Thymus (tissue), 11 donors: Measurements from ENCODE around the gene WWC2. TPM values are rescaled to one million over a fixed set of nuclear protein-coding genes. Genes with fewer than 3 reads are reported as not detected.

Experiments
- DNase-seq, 9 donors: peaks; one replicate each; pipeline ENCODE4 v3.0.0-alpha.2; 2013; ENCODE audit warnings: low spot score in 9 of 9, low read depth in 6 of 9, missing footprints in 1 of 9
- H3K27ac ChIP-seq, 2 donors: one replicate each; pipeline ENCODE4 v1.5.1; 2013; ENCODE audit warnings: control low read depth in 1 of 2, low read depth in 1 of 2, low read length in 1 of 2, mild to moderate bottlenecking in 1 of 2, moderate library complexity in 1 of 2
- H3K27me3 ChIP-seq, 2 donors: one replicate each; pipeline ENCODE4 v1.5.1; 2013; ENCODE audit warnings: low read length in 1 of 2; ENCODE audit not compliant: control insufficient read depth in 2 of 2, insufficient read depth in 1 of 2
- H3K36me3 ChIP-seq, 2 donors: one replicate each; pipeline ENCODE4 v1.5.1; 2013; ENCODE audit warnings: low read length in 1 of 2, mild to moderate bottlenecking in 1 of 2, moderate library complexity in 1 of 2; ENCODE audit not compliant: control insufficient read depth in 2 of 2, insufficient read depth in 2 of 2
- H3K4me1 ChIP-seq, 2 donors: one replicate each; pipeline ENCODE4 v1.5.1; 2013; ENCODE audit warnings: low read length in 2 of 2; ENCODE audit not compliant: control insufficient read depth in 2 of 2, insufficient read depth in 2 of 2
- H3K4me3 ChIP-seq, 2 donors: one replicate each; pipeline ENCODE4 v1.5.1; 2013; ENCODE audit warnings: low read length in 2 of 2, control low read depth in 1 of 2, mild to moderate bottlenecking in 1 of 2
- H3K9me3 ChIP-seq, 2 donors: one replicate each; pipeline ENCODE4 v1.5.1; 2013; ENCODE audit warnings: low read length in 1 of 2, mild to moderate bottlenecking in 1 of 2; ENCODE audit not compliant: control insufficient read depth in 2 of 2, insufficient read depth in 1 of 2
- WGBS: extraction: QIAGEN DNeasy Blood & Tissue Kit; methylation state at CpG from one replicate; pipeline ENCODE4 v1.1.7; 2013; 5-methylcytosine and 5-hydroxymethylcytosine counted together
- polyA plus RNA-seq: library from polyadenylated mRNA; stranded (reverse); fragments of 200-250 nt; gene quantifications from one replicate; pipeline ENCODE4 v1.2.3, GENCODE V29; 2013
- total RNA-seq: library from RNA; stranded (reverse); fragments of 120-200 nt; gene quantifications from one replicate; pipeline ENCODE4 v1.2.4, GENCODE V29; 2013
- donor health status: healthy.

WWC2 gene
- total and polyA plus RNA-seq, 2 donors, result 1.5 to 2.5 TPM

DNA sequence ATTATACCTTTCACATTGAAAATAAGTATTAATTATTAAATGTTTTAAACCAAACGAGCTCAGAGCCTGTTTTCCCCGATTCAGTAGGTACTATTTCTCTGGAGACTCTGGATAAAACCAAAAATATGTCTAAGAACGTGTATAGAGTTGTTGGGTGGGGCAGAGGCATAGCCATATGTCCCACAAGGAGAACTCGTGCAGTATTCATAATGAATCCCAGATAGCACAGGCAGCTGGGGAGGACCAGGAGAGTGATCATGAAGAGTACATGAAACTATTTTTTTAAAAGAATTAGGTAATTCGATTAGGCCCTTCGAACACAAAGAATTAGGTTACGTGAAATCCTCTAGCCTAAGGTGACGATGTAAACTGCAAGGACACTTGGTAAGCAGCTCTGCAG, 145.0 kb downstream of the WWC2 start:
- no peaks in the 10 kb centered on the region for H3K36me3 ChIP-seq
- H3K4me3 ChIP-seq, result no peak overlapping the region
- no peak overlapping the region for H3K27ac ChIP-seq
- DNase-seq, result no peak
- H3K27me3 ChIP-seq, result no peaks in the 10 kb centered on the region
- H3K9me3 ChIP-seq, result no peaks in the 10 kb centered on the region
- no peaks in the 10 kb centered on the region for H3K4me1 ChIP-seq
- WGBS, result 95% methylated on average over 8 of the region's 8 CpGs

DNA sequence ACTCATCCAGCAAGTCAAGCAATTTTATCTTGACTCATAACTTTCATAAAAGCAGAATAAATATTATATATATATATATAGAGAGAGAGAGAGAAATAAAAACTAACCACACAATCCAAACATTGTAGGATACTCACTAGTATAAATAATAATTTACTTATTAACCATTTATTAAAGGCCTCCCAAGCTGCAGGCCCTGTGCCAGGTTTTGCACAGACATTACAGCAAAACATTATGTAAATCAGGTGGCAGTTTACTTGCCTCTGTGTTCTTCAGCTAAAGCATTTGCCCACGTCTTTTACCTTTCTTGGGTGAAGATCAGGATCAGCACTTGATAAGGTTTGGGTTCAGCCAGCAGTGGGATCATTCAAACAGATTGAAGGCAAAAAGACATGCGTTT, 145.4 kb downstream of the WWC2 start:
- Histone ChIP-seq H3K36me3 (no peaks in the 10 kb centered on the region), H3K4me3 (no peak overlapping the region)

DNA sequence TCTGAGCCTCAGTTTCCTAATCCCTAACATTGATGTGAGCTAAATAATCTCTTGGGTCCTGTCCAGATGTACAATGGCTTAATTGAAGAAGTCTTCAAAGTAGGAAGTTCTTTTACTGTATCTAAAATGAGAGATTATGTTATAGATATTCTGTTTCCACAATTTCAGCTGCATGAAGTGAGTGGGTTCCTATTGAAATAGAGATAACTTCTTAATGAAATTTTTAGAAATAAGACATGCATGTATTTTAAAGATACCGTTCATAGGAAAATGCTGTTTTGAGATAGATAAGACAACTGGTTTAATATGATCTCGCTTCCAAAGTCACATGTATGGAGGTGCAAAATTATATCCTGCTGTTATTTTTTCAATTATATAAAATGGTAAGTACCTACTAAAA, 149.1 kb downstream of the WWC2 start:
- Histone ChIP-seq H3K27ac (no peak overlapping the region), H3K27me3 (no peaks in the 10 kb centered on the region), H3K36me3 (no peaks in the 10 kb centered on the region), H3K9me3 (no peaks in the 10 kb centered on the region), H3K4me1 (no peaks in the 10 kb centered on the region), H3K4me3 (no peak overlapping the region)
- 100% methylated on average over 2 of the region's 2 CpGs for WGBS
- DNase-seq, result no peak

More for the DNA sequence above, 145.4 kb downstream of the WWC2 start:
- Histone ChIP-seq H3K4me1 (no peaks in the 10 kb centered on the region), H3K9me3 (no peaks in the 10 kb centered on the region), H3K27ac (no peak overlapping the region), H3K27me3 (no peaks in the 10 kb centered on the region)
- WGBS, result 93% methylated on average over 2 of the region's 2 CpGs
- no peak for DNase-seq

DNA sequence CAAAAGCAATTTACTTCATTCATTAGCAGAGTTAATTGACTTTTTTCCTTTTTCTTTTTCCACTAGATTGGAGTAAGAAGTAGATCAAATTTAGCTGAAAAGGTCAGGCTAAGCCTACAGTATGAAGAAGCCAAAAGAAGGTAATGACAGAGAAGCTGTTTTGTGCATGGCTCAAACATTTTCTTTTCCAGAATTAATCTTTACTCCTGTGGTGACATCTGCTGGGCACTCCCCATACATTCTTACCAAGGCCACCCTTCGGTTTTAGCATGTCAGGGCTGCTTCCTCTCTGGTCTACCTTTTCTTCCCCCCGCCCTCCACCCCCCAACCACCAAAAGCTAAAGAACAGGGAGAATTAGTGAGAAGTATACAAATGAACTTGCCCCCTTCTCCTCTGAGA, 150.8 kb downstream of the WWC2 start:
- 14% methylated on average over 2 of the region's 2 CpGs for WGBS
- peak in 3 of 9 donors; percentile 9 to 20 (median 14) for DNase-seq
- no peaks in the 10 kb centered on the region for H3K36me3 ChIP-seq

DNA sequence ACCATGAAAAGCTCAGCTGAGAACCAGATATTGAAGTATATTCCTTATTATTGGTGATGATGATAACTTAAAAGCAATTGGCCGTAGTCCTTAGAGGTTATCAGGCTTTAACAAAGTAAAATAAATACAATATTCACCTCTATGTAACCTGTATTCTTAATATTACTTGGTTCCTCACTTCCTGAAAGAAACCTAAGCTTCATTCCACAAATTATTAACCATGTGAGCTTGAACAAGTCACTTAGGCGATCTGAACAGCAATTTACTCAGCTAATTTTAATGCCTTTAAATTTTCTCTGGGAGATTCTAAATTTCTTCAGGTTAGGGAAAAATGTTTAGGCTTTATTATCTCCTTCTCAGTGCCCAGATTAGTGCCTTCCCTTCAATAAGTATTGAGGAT, 151.8 kb downstream of the WWC2 start:
- Histone ChIP-seq H3K36me3 (no peaks in the 10 kb centered on the region), H3K27me3 (no peaks in the 10 kb centered on the region), H3K4me1 (no peaks in the 10 kb centered on the region), H3K9me3 (no peaks in the 10 kb centered on the region), H3K4me3 (no peak overlapping the region), H3K27ac (no peak overlapping the region)
- 96% methylated on average over 2 of the region's 2 CpGs for WGBS
- DNase-seq, result no peak

More for the DNA sequence above, 150.8 kb downstream of the WWC2 start:
- H3K27ac ChIP-seq, result no peak overlapping the region
- H3K4me3 ChIP-seq, result no peak overlapping the region
- H3K27me3 ChIP-seq, result no peaks in the 10 kb centered on the region
- no peaks in the 10 kb centered on the region for H3K9me3 ChIP-seq
- no peaks in the 10 kb centered on the region for H3K4me1 ChIP-seq

DNA sequence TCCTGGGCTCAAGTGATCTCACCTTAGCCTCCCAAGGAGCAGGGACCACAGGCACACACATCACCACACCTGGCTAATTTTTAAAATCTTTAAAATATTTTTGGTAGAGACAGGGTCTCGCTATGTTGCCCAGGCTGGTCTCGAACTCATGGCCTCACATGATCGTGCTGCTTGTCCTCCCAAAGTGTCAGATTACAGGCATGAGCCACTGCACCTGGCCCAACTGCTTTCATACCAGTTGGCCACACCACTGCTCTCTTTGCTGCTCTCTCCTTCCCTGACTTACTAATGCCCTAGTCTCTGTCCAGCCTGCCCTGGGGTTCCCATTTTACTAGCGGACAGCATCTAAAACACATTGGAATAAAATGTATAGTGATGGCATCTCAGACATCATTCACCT, 153.9 kb downstream of the WWC2 start:
- no peaks in the 10 kb centered on the region for H3K27me3 ChIP-seq
- H3K9me3 ChIP-seq, result no peaks in the 10 kb centered on the region
- WGBS, result 97% methylated on average over 4 of the region's 4 CpGs
- DNase-seq, result no peak
- H3K4me1 ChIP-seq, result no peaks in the 10 kb centered on the region
- no peak overlapping the region for H3K4me3 ChIP-seq
- no peaks in the 10 kb centered on the region for H3K36me3 ChIP-seq
- no peak overlapping the region for H3K27ac ChIP-seq

DNA sequence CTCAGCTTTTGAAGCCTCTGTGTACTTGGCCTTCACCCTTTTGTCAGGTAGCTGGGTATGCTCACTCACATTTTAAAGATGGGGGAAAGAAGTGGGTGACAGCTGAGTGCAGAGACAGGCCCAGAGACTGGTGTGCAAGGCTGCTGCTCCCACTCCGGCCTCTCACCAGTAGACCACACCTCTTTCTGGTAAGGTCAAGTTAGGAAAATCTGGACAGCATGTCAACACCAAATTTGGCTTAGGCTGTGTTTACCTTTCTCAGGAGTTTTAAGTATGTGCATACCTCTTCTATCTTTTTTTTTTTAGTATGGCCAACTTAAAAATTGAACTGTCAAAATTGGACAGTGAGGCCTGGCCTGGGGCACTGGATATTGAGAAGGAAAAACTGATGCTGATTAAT, 154.4 kb downstream of the WWC2 start:
- Histone ChIP-seq H3K9me3 (no peaks in the 10 kb centered on the region), H3K27me3 (no peaks in the 10 kb centered on the region), H3K4me3 (no peak overlapping the region), H3K27ac (no peak overlapping the region), H3K36me3 (no peaks in the 10 kb centered on the region), H3K4me1 (no peaks in the 10 kb centered on the region)
- WGBS, result 46% methylated on average over 1 of the region's 1 CpG
- DNase-seq, result no peak

DNA sequence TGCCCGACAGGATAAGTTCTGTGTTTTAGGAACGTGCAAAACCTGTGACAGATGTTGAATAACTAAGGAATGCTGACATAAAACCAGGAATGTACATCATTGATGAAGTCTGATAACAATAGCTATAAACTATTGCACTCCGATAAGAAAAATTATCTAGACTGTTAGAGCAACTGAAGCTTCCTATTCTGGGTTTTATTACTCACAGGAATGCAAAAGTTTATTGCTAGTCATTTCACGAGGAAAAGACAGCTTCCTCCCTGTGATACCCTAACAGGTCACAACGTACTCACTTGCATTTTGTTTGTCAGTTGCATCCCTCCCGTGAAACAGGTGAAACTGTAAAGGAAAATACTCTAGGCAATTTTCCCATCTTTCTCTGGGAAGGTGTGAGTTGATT, 155.1 kb downstream of the WWC2 start:
- Histone ChIP-seq H3K4me3 (no peak overlapping the region), H3K4me1 (no peaks in the 10 kb centered on the region), H3K27ac (no peak overlapping the region), H3K27me3 (no peaks in the 10 kb centered on the region), H3K36me3 (no peaks in the 10 kb centered on the region), H3K9me3 (no peaks in the 10 kb centered on the region)
- no peak for DNase-seq
- WGBS, result 92% methylated on average over 6 of the region's 6 CpGs

DNA sequence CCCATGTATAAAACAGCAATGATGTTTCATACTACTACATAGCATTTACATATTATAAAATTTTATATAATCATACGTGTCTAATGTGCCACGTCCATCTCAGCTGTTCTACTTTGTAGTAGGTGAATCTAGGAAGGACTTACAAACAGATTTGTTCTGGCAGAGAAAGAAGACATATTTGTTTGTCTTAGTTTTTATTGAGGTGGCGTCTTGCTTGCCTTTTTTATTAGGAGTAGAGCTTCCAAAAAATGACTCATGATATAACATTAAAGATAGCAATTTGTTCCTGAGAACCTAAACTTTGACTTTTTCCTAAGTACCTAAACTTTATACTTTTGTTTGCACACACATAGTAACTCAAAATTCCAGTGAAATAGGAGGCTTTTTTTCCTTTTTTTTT, 156.4 kb downstream of the WWC2 start:
- no peaks in the 10 kb centered on the region for H3K36me3 ChIP-seq
- no peak overlapping the region for H3K27ac ChIP-seq
- DNase-seq, result no peak
- H3K9me3 ChIP-seq, result no peaks in the 10 kb centered on the region
- 90% methylated on average over 3 of the region's 3 CpGs for WGBS
- no peaks in the 10 kb centered on the region for H3K27me3 ChIP-seq
- H3K4me3 ChIP-seq, result no peak overlapping the region
- no peaks in the 10 kb centered on the region for H3K4me1 ChIP-seq

DNA sequence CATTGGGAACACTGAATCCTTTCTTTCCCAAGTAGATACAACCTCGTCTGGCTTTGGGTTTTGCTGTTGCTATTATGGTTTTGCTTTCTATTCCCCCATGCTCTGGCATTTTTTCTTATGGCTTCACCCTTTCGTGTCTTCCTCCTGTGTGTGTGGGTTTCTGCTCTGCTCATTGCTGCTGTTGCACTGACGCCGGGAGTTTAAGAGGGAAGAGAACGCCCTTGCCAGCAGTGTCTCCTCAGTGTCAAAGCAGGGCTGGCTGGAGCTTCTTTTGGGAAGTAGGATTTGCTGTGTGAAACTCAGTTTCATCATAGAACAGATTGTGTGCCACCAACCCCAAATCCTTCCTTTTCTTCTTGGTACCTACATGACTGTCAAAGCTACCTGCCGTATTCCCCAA, 157.3 kb downstream of the WWC2 start:
- DNase-seq, result no peak
- no peaks in the 10 kb centered on the region for H3K36me3 ChIP-seq
- no peaks in the 10 kb centered on the region for H3K9me3 ChIP-seq
- no peak overlapping the region for H3K4me3 ChIP-seq
- H3K27me3 ChIP-seq, result no peaks in the 10 kb centered on the region
- H3K27ac ChIP-seq, result no peak overlapping the region
- WGBS, result 95% methylated on average over 6 of the region's 6 CpGs
- no peaks in the 10 kb centered on the region for H3K4me1 ChIP-seq
